Mucosa of stomach (tissue), 1 donor: ENCODE data around the gene CYBB.

Source experiments
- H3K27me3 ChIP-seq: one replicate; pipeline ENCODE4 v1.7.0; 2013; ENCODE audit warnings: mild to moderate bottlenecking, low read length; ENCODE audit not compliant: control insufficient read depth, insufficient read depth
- H3K36me3 ChIP-seq: one replicate; pipeline ENCODE4 v1.7.0; 2013; ENCODE audit warnings: low read length; ENCODE audit not compliant: control insufficient read depth, insufficient read depth
- H3K4me1 ChIP-seq: one replicate; pipeline ENCODE4 v1.7.0; 2013; ENCODE audit warnings: mild to moderate bottlenecking, low read length; ENCODE audit not compliant: control insufficient read depth, insufficient read depth
- H3K4me3 ChIP-seq: one replicate; pipeline ENCODE4 v1.7.0; 2013; ENCODE audit warnings: low read length
- H3K9ac ChIP-seq: one replicate; pipeline ENCODE4 v1.7.0; 2013; ENCODE audit warnings: mild to moderate bottlenecking, low read length, moderate library complexity
- H3K9me3 ChIP-seq: one replicate; pipeline ENCODE4 v1.7.0; 2013; ENCODE audit warnings: mild to moderate bottlenecking, low read length, moderate library complexity; ENCODE audit not compliant: control insufficient read depth
- donor health status: Pancreatic carcinoma.

Gene CYBB

GRCh38 chrX:37846141-37846540, 66.3 kb downstream of the CYBB start:
- H3K9ac ChIP-seq, result no peak overlapping the region
- H3K4me3 ChIP-seq, result no peak overlapping the region
- no peaks in the 10 kb centered on the region for H3K36me3 ChIP-seq
- no peaks in the 10 kb centered on the region for H3K4me1 ChIP-seq
- H3K27me3 ChIP-seq, result no peaks in the 10 kb centered on the region
- no peaks in the 10 kb centered on the region for H3K9me3 ChIP-seq

DNA sequence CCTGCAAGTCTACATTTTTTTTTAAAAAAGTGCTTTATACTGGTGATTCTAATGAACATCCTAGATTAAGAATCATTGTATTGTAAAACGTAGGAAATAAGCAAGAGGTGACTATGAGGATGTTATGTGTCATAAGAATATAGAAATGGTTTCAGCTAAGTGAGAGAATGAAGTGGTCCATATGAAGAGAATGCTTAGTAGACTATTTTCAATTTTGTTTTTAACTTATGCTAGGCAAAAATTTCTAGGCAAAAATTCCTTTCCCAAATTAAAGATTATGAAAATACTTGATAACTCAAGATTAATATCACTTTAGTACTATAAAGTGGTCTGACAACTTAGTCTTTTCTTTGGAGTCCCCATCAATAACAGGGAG, 66.7 kb downstream of the CYBB start:
- Histone ChIP-seq H3K4me3 (peak overlapping the region; percentile 28), H3K36me3 (no peaks in the 10 kb centered on the region), H3K27me3 (no peaks in the 10 kb centered on the region), H3K9me3 (no peaks in the 10 kb centered on the region), H3K9ac (peak overlapping the region; percentile 86), H3K4me1 (no peaks in the 10 kb centered on the region)

DNA sequence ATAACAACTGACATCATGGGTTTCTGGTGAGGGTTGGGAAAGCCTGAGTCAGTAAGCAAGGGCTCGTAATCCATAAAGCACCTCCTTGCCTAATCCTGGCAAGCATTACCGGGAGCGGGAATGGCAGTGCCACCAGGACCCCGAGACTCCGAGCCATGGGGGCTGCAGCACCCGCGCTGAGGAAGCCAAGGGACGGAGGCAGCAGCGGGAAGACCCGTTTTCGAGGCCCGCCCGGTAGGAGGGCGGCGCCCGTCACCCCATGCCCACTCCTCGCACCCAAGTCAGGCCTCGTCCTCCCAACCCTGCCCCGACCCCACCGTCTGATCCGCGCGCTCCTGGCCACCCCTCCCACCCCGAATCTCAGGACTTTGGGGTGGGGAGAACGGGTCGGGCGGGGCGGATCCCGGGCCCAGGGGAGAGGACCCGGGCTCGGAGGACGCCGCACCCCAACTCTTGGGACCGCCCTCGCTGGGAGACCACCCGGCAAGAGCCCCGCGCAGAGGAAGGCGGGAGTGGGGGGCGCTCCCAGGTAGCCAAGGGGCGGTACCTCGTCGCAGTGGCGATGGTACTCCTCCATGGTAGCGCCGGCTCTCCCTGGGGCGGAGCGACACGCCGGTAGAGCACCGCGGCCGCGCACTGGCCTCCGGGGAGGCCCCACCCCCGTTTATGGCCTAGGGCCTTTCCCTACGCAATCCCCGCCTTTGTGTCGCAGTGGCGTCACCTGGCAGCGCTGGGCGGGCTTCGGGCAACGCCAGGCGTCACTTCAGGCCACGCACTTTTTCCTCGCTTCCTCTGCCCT, 67.3 kb downstream of the CYBB start, which contains the start of gene DYNLT3:
DYNLT3 (minus strand) TSS at position 638 of the 799 bp plus-strand sequence; CDS start at position 577, 61 bp downstream.
- Histone ChIP-seq H3K27me3 (no peaks in the 10 kb centered on the region), H3K4me1 (no peaks in the 10 kb centered on the region), H3K36me3 (no peaks in the 10 kb centered on the region), H3K9me3 (no peaks in the 10 kb centered on the region), H3K4me3 (peak within 1 kb of the TSS; percentile 28), H3K9ac (peak within 1 kb of the TSS; percentile 86)

DNA sequence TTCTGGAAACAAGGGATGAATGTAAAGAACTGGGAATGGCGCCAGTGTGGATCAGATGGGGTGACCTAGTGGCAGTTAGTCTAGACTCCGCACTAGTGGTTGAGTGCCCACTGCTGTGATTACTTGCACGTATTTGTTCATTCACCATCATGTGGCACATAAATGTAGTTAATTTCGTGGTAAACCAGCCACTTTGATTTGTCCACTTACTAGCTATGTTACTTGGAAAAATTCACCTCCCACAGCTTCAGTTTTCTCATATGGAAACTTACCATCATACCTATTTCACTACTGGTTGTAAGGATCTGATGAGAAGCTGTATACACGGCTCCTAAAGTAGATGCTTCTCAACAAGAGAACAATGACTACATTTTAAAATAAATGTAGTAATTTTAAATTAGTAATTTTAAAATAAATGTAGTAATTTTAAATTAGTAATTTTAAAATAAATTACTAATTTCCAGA, 67.9 kb downstream of the CYBB start:
- Histone ChIP-seq H3K27me3 (no peaks in the 10 kb centered on the region), H3K36me3 (no peaks in the 10 kb centered on the region), H3K4me1 (no peaks in the 10 kb centered on the region), H3K4me3 (no peak overlapping the region), H3K9ac (peak overlapping the region; percentile 86), H3K9me3 (no peaks in the 10 kb centered on the region)

DNA sequence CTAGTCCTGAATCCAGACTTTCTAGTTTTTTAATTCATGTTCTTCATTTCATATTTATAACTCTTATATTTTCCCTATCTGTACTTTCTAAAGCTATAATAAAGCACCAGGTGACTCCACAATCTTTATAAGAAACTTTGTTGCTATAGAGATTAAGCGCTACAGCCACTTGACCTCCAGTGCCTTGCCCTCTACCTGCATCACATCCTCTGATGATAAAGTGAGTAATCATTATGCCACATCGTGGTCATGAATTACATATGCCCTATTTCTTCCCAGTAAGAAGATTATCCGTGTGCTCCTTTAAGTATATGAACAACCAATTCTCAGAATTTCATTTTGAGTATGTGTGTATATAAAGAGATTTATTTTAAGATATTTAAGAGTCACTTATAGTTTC, 74.3 kb downstream of the CYBB start:
- no peaks in the 10 kb centered on the region for H3K27me3 ChIP-seq
- H3K9ac ChIP-seq, result no peak overlapping the region
- H3K4me3 ChIP-seq, result no peak overlapping the region
- H3K36me3 ChIP-seq, result no peaks in the 10 kb centered on the region
- H3K4me1 ChIP-seq, result no peaks in the 10 kb centered on the region
- no peaks in the 10 kb centered on the region for H3K9me3 ChIP-seq

DNA sequence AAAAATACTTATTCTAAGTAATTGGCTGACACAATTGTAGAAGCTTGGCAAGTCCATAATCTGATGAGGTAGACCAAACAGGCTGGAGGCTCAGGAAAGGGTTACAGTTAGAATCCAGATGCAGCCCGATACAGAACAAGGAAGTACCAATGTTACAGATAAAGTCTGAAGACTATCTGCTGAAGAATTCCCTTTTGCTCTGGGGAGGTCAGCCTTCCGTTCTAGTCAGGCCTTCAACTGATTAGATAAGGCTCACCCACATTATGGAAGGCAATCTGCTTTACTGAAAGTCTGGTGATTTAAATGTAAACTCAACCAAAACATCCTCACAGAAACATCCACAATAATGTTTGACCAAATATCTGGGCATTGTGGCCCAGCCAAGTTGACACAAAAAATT, 74.9 kb downstream of the CYBB start:
- Histone ChIP-seq H3K9me3 (no peaks in the 10 kb centered on the region), H3K4me1 (no peaks in the 10 kb centered on the region), H3K27me3 (no peaks in the 10 kb centered on the region), H3K36me3 (no peaks in the 10 kb centered on the region), H3K4me3 (no peak overlapping the region), H3K9ac (no peak overlapping the region)

GRCh38 chrX:37860721-37861120, 80.9 kb downstream of the CYBB start:
- Histone ChIP-seq H3K27me3 (no peaks in the 10 kb centered on the region), H3K36me3 (no peaks in the 10 kb centered on the region), H3K4me3 (no peak overlapping the region), H3K4me1 (peaks cover 3% of the 10 kb centered on the region), H3K9ac (no peak overlapping the region), H3K9me3 (no peaks in the 10 kb centered on the region)

DNA sequence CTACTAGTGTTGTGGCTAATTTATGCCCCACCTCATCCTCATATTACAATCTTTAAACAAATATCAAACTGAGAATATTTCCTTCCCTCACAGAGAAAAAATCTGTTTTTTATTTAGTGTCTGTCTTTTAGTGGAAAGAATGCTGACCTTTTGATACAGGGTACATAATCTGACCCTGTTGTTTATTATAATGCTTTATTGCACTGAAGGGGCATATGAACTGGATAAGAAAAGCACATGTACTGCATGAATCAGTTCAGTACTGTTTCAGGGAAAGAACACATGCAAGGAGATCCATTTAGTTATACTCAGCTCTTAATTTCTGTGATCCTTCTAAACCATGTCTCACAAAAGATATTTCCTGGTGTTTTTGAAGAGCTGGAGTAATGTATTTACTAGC, 83.0 kb downstream of the CYBB start:
- Histone ChIP-seq H3K9ac (no peak overlapping the region), H3K27me3 (no peaks in the 10 kb centered on the region), H3K36me3 (no peaks in the 10 kb centered on the region), H3K4me3 (no peak overlapping the region), H3K9me3 (no peaks in the 10 kb centered on the region), H3K4me1 (peaks cover 3% of the 10 kb centered on the region)
